HepG2 (cell line): ENCODE results near the gene DNAJC4. TPM values are rescaled to one million over a fixed set of nuclear protein-coding genes. Genes with fewer than 3 reads are reported as not detected.

ENCODE experiments used
- ATAC-seq: fragments of 200-7000 bp; cut with Tn5 transposase; 3 replicates; pipeline ENCODE4 v1.9.1; 2020; ENCODE audit warnings: mild to moderate bottlenecking, moderate library complexity
- BruUV-seq: library from RNA; stranded (reverse); fragments of 400-500 nt; replicated peaks from 2 replicates; lab custom pipeline; 2021; lab: Mats Ljungman, UMichigan
- CTCF ChIA-PET: fragments of 300-600 bp; formaldehyde crosslinking; extraction: SDS; loops from one replicate; lab custom pipeline; 2021; ENCODE audit warnings: low total read pairs, inconsistent platforms, low intra/inter-chr PET ratio; lab: Yijun Ruan, JAX
- POLR2A ChIA-PET: fragments of 350-600 bp; sonication (Branson Sonifier 250); formaldehyde crosslinking; loops from one replicate; lab custom pipeline; 2020; ENCODE audit warnings: antibody characterized with exemption, inconsistent platforms; lab: Yijun Ruan, JAX
- DNase-seq: peaks from one replicate; pipeline ENCODE4 v3.0.0-alpha.2; 2015; ENCODE audit warnings: low spot score
- FAIRE-seq: peaks from 3 replicates; lab custom pipeline; 2011; peaks lifted over from hg19 to GRCh38; lab: Jason Lieb, UNC
- H2AFZ ChIP-seq: one replicate; pipeline ENCODE4 v1.6.1; 2011; ENCODE audit warnings: low read length, inconsistent platforms
- H3K27ac ChIP-seq: fragments of 300-600 bp; 3 replicates; pipeline ENCODE4 v1.8.0; 2011; ENCODE audit warnings: mixed run types, mild to moderate bottlenecking, mixed read lengths, low read length, inconsistent platforms; ENCODE audit not compliant: insufficient read depth; ENCODE audit errors: extremely low read length
- H3K27me3 ChIP-seq, 2 experiments: fragments of 200-600 bp in 1 of 2; 2 replicates in 1 of 2; 3 replicates in 1 of 2; pipeline versions ENCODE4 v1.6.0 to v1.8.0; 2011; ENCODE audit warnings: low read length in 2 of 2, mild to moderate bottlenecking in 2 of 2, moderate library complexity in 2 of 2, inconsistent platforms in 1 of 2; ENCODE audit not compliant: insufficient read depth in 2 of 2, control insufficient read depth in 1 of 2
- H3K36me3 ChIP-seq, 2 experiments: fragments of 200-600 bp in 1 of 2; replicated peaks in 1 of 2; 2 replicates in 1 of 2; 3 replicates in 1 of 2; pipeline versions ENCODE4 v1.5.1 to v1.8.0; 2011; ENCODE audit warnings: low read length in 2 of 2, inconsistent platforms in 1 of 2; ENCODE audit not compliant: insufficient read depth in 2 of 2, control insufficient read depth in 1 of 2
- H3K4me1 ChIP-seq: 2 replicates; pipeline ENCODE4 v1.5.1; 2012; ENCODE audit warnings: low read length, inconsistent platforms; ENCODE audit not compliant: insufficient read depth
- H3K4me2 ChIP-seq: 2 replicates; pipeline ENCODE4 v1.6.0; 2011; ENCODE audit warnings: low read depth, low read length, inconsistent platforms
- H3K4me3 ChIP-seq, 3 experiments: fragments of 200-600 bp in 1 of 3; sonication (generic), shearing (Covaris generic) in 1 of 3; replicated peaks in 1 of 3; 2 replicates each; pipeline ENCODE4 v1.5.1; 2011 to 2016; ENCODE audit warnings: low read length in 3 of 3, inconsistent platforms in 2 of 3, low read depth in 2 of 3, mild to moderate bottlenecking in 2 of 3, control low read depth in 1 of 3, mixed read lengths in 1 of 3; ENCODE audit not compliant: insufficient read depth in 1 of 3
- H3K79me2 ChIP-seq: one replicate; pipeline ENCODE4 v1.6.1; 2011; ENCODE audit warnings: low read length, inconsistent platforms; ENCODE audit not compliant: insufficient read depth
- H3K9ac ChIP-seq: 2 replicates; pipeline ENCODE4 v1.6.0; 2011; ENCODE audit warnings: mild to moderate bottlenecking, low read depth, low read length, inconsistent platforms; ENCODE audit not compliant: insufficient read depth
- H3K9me3 ChIP-seq: 2 replicates; pipeline ENCODE4 v1.5.1; 2012; ENCODE audit warnings: mild to moderate bottlenecking, low read length
- H4K20me1 ChIP-seq: 2 replicates; pipeline ENCODE4 v1.6.0; 2011; ENCODE audit warnings: inconsistent platforms, mild to moderate bottlenecking, low read length, moderate library complexity; ENCODE audit not compliant: insufficient read depth
- FOXO4 ChIP-seq: sonication (generic); formaldehyde crosslinking; conservative IDR thresholded peaks from 2 replicates; pipeline ENCODE4 v1.8.1; 2023; ENCODE audit warnings: missing genetic modification reagents
- LCORL ChIP-seq, 2 experiments: fragments of 450-650 bp in 1 of 2; sonication (generic) in 1 of 2; formaldehyde crosslinking in 1 of 2; IDR thresholded peaks; 2 replicates each; pipeline versions ENCODE4 v1.5.0 to v1.6.1; 2017 to 2020; ENCODE audit warnings: antibody characterized with exemption in 1 of 2, missing genetic modification reagents in 1 of 2
- MIER2 ChIP-seq: IDR thresholded peaks from 2 replicates; pipeline ENCODE4 v1.6.1; 2016; ENCODE audit warnings: missing biosample characterization, missing genetic modification reagents
- NFE2L2 ChIP-seq: fragments of 150-350 bp; IDR thresholded peaks from 2 replicates; pipeline ENCODE4 v1.6.1; 2014; ENCODE audit warnings: low read length
- NONO ChIP-seq, 2 experiments: fragments of 450-650 bp in 1 of 2; sonication (generic) in 1 of 2; formaldehyde crosslinking in 1 of 2; IDR thresholded peaks in 1 of 2; conservative IDR thresholded peaks in 1 of 2; 2 replicates each; pipeline versions ENCODE4 v1.6.1 to v1.8.0; 2017 to 2022; ENCODE audit warnings: mild to moderate bottlenecking in 1 of 2, missing genetic modification reagents in 1 of 2, moderate library complexity in 1 of 2
- NR1H2 ChIP-seq: sonication (generic); formaldehyde crosslinking; IDR thresholded peaks from 2 replicates; pipeline ENCODE4 v1.8.1; 2022; ENCODE audit warnings: low read depth, missing genetic modification reagents, borderline replicate concordance
- NR2C2 ChIP-seq: sonication (generic); formaldehyde crosslinking; IDR thresholded peaks from 2 replicates; pipeline ENCODE4 v1.4.0; 2020; ENCODE audit warnings: missing genetic modification reagents, mild to moderate bottlenecking, moderate library complexity, borderline replicate concordance
- NR2F6 ChIP-seq, 2 experiments: IDR thresholded peaks; 2 replicates each; pipeline ENCODE4 v1.6.1; 2016; ENCODE audit warnings: antibody characterized with exemption in 1 of 2, mild to moderate bottlenecking in 1 of 2
- TBP ChIP-seq: sonication (generic); formaldehyde crosslinking; IDR thresholded peaks from 2 replicates; pipeline ENCODE4 v1.5.0; 2020; ENCODE audit warnings: missing genetic modification reagents
- WGBS: methylation state at CpG from one replicate; pipeline ENCODE4 v1.1.6; 2017; ENCODE audit warnings: low lambda C conversion rate; 5-methylcytosine and 5-hydroxymethylcytosine counted together
- in situ Hi-C: cut with HindIII; loops from 2 replicates; pipeline ENCODE4 v1.10.0; 2017; ENCODE audit warnings: low pct_unique_long_range_greater_than_20kb; ENCODE audit not compliant: extremely low pct_ligation_motif_present
- intact Hi-C: fragments of 100-400 bp; cut with micrococcal nuclease; formaldehyde crosslinking; loops from one replicate; pipeline ENCODE4 v1.10.0; 2022; ENCODE audit not compliant: unreplicated experiment
- polyA plus RNA-seq, 8 experiments: library from polyadenylated mRNA; depleted of rRNA in 3 of 8; stranded (reverse) in 7 of 8; unstranded in 1 of 8; fragments of >200 nt; fragmentation: Illumina TruSeq in 4 of 8; extraction: Trizol in 4 of 8; gene quantifications; 2 replicates each; pipeline versions ENCODE4 v1.2.1 to v1.2.3, GENCODE V29; 2011 to 2016; ENCODE audit warnings: low read depth in 4 of 8, missing spikeins in 1 of 8, mixed read lengths in 1 of 8; ENCODE audit not compliant: insufficient read depth in 1 of 8
- total RNA-seq, 5 experiments: library from RNA; depleted of rRNA; stranded (reverse); fragments of >200 nt; fragmentation: Illumina TruSeq; extraction: Trizol; gene quantifications; 2 replicates each; pipeline ENCODE4 v1.2.3, GENCODE V29; 2016; ENCODE audit warnings: low read depth in 1 of 5
- TF ChIP-seq, protein P1 (sequence below): sonication (generic); formaldehyde crosslinking; IDR thresholded peaks from 2 replicates; pipeline ENCODE4 v1.8.0; 2022; ENCODE audit warnings: missing genetic modification reagents, mild to moderate bottlenecking, borderline replicate concordance

Gene DNAJC4
- total and polyA plus RNA-seq, 2 of the 13 experiments (the other 11 are each of a cell fraction or from before 2014, with no cell fraction given): 10.3 to 60.8 TPM

DNA sequence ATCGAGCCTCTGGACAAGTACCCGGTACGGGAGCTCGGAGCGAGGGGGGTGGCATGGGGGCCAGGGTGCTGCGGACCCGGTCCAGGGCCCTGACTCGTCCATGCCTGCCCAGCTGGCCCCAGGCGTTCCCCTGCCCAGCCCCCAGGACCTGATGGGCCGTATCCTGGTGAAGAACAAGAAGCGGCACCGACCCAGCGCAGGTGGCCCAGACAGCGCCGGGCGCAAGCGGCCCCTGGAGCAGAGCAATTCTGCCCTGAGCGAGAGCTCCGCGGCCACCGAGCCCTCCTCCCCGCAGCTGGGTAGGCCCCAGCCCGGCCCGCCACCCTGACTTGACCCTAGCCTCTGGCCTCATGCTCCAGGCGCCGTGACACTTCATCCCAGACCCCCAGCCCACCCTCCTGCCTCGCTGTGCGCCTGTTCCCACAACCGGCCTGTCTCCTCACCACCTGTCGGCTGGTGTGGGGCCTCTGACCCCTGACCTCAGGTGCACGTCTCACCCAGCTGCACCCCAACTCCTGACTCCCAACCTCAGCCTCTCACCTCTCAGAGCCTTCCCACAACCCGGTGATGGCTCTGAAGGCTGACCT is 28.7 kb downstream of the DNAJC4 start:
- no peak overlapping the region for H3K27ac ChIP-seq
- no peak overlapping the region for H3K9ac ChIP-seq
- intact Hi-C loops (no loop called here), in situ Hi-C loops (no loop called here)
- H3K79me2 ChIP-seq: no peaks in the 10 kb centered on the region
- DNase-seq (no peak), ATAC-seq (no peak), FAIRE-seq (no peak)
- H3K4me2 ChIP-seq: no peak overlapping the region
- no peaks in the 10 kb centered on the region for H3K27me3 ChIP-seq
- H3K4me1 ChIP-seq: no peaks in the 10 kb centered on the region
- POLR2A ChIA-PET: interaction anchor here (2.6 kb wide), 1 partner anchor 10 kb away, joined by 10 read pairs; no protein-coding TSS in a partner anchor
- no peaks in the 10 kb centered on the region for H3K9me3 ChIP-seq
- WGBS: 95% methylated on average over 17 of the region's 32 CpGs
- no TSS peak for BruUV-seq
- H3K4me3 ChIP-seq: no peak overlapping the region
- H3K36me3 ChIP-seq: peaks cover 14 to 45% of the 10 kb centered on the region in 2 experiments; a peak in 4 of 5 replicates
- no peaks in the 10 kb centered on the region for H4K20me1 ChIP-seq
- no peak overlapping the region for H2AFZ ChIP-seq
- CTCF ChIA-PET: no interaction called here
- TF ChIP-seq LCORL (IDR thresholded peaks at IDR 0.05) (no peak), LCORL (CRISPR knock-in tag; IDR thresholded peaks at IDR 0.05) (no peak), MIER2 (CRISPR knock-in tag) (no peak), NONO (IDR thresholded peaks at IDR 0.05) (no peak), NONO (CRISPR knock-in tag; conservative IDR thresholded peaks at IDR 0.05) (no peak)

GRCh38 chr11:64259533-64260067 is 29.3 kb downstream of the DNAJC4 start:
- Histone ChIP-seq H2AFZ (no peak overlapping the region), H3K9ac (no peak overlapping the region), H3K27ac (no peak overlapping the region), H3K9me3 (no peaks in the 10 kb centered on the region), H4K20me1 (no peaks in the 10 kb centered on the region), H3K36me3 (peaks cover 14 to 45% of the 10 kb centered on the region in 2 experiments; a peak in 4 of 5 replicates), H3K27me3 (no peaks in the 10 kb centered on the region), H3K79me2 (no peaks in the 10 kb centered on the region), H3K4me1 (no peaks in the 10 kb centered on the region), H3K4me2 (no peak overlapping the region), H3K4me3 (no peak overlapping the region)
- intact Hi-C loops (no loop called here), in situ Hi-C loops (no loop called here)
- 88% methylated on average over 4 of the region's 4 CpGs for WGBS
- POLR2A ChIA-PET: interaction anchor here (2.6 kb wide), 1 partner anchor 10 kb away, joined by 10 read pairs; no protein-coding TSS in a partner anchor
- no peak for ATAC-seq
- TF ChIP-seq NR1H2 (no peak), NR2F6 (IDR thresholded peaks at IDR 0.05) (peak; percentile 54; the same call in 1 of the 2 replicates), NR2F6 (CRISPR knock-in tag; IDR thresholded peaks at IDR 0.05) (no peak), TBP (CRISPR knock-in tag) (no peak), FOXO4 (CRISPR knock-in tag) (no peak), NFE2L2 (no peak), NR2C2 (CRISPR knock-in tag) (peak; percentile 46; the same call in 1 of the 2 replicates)
- TF ChIP-seq, protein P1, sequence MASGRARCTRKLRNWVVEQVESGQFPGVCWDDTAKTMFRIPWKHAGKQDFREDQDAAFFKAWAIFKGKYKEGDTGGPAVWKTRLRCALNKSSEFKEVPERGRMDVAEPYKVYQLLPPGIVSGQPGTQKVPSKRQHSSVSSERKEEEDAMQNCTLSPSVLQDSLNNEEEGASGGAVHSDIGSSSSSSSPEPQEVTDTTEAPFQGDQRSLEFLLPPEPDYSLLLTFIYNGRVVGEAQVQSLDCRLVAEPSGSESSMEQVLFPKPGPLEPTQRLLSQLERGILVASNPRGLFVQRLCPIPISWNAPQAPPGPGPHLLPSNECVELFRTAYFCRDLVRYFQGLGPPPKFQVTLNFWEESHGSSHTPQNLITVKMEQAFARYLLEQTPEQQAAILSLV (CRISPR knock-in tag): no peak
- no TSS peak for BruUV-seq
- DNase-seq: no peak
- CTCF ChIA-PET: no interaction called here
- no peak for FAIRE-seq
